ENCODE measurements around the gene RCSD1.

RCSD1 gene

GRCh38 chr1:167714098-167714438 lies 84.0 kb downstream of the RCSD1 start:
- POLR2A ChIA-PET (ENCODE audit: low non-redundant PET), result interaction anchor here (0.6 to 0.7 kb wide), 4 partner anchors 39 to 473 kb away, joined by 3 to 6 read pairs (median 4); no protein-coding TSS in a partner anchor
- peak overlapping the region; percentile 91 for H3K27ac ChIP-seq
- peak; percentile 70 for DNase-seq (ENCODE audit: low spot score)
- no peak for TF ChIP-seq CTCF (conservative IDR thresholded peaks at IDR 0.05; ENCODE audit: low read depth)
- CTCF ChIA-PET, result interaction anchor here (1.2 to 1.4 kb wide), 2 partner anchors 26 to 494 kb away, joined by 3 to 4 read pairs; partner anchors contain the start of gene POU2F1

- no peak for TF ChIP-seq CTCF (conservative IDR thresholded peaks at IDR 0.05; ENCODE audit: low read depth)
- ChIA-PET POLR2A (ENCODE audit: low non-redundant PET) (interaction anchor here (0.9 kb wide), 1 partner anchor 221 kb away, joined by 3 read pairs; no protein-coding TSS in a partner anchor), CTCF (interaction anchor here (0.6 to 1.4 kb wide), 7 partner anchors 26 to 494 kb away, joined by 3 to 6 read pairs (median 3); partner anchors contain the start of gene POU2F1)
- DNase-seq (ENCODE audit: low spot score), result peak; percentile 60
- H3K27ac ChIP-seq, result peak overlapping the region; percentile 91
Measured at GRCh38 chr1:167714439-167715156, 84.6 kb downstream of the RCSD1 start.

- CTCF ChIA-PET, result interaction anchor here (0.7 to 1.4 kb wide), 7 partner anchors 38 to 495 kb away, joined by 3 to 6 read pairs (median 3); partner anchors contain the start of gene POU2F1
- H3K27ac ChIP-seq, result peak overlapping the region; percentile 91
- peak; percentile 81 for DNase-seq (ENCODE audit: low spot score)
- peak; percentile 84 for TF ChIP-seq CTCF (conservative IDR thresholded peaks at IDR 0.05; ENCODE audit: low read depth)
- POLR2A ChIA-PET (ENCODE audit: low non-redundant PET), result interaction anchor here (0.9 kb wide), 1 partner anchor 220 kb away, joined by 3 read pairs; no protein-coding TSS in a partner anchor
Measured at GRCh38 chr1:167715157-167715999, 85.3 kb downstream of the RCSD1 start.

GRCh38 chr1:167716000-167716271 lies 85.9 kb downstream of the RCSD1 start:
- DNase-seq (ENCODE audit: low spot score), result no peak
- H3K27ac ChIP-seq, result peak overlapping the region; percentile 26; the same call in 1 of the 2 replicates
- ChIA-PET POLR2A (ENCODE audit: low non-redundant PET) (interaction anchor here (0.7 to 0.9 kb wide), 2 partner anchors 84 to 220 kb away, joined by 3 to 9 read pairs; no protein-coding TSS in a partner anchor), CTCF (interaction anchor here (0.6 to 1.4 kb wide), 6 partner anchors 39 to 212 kb away, joined by 3 to 6 read pairs (median 4); no protein-coding TSS in a partner anchor)
- TF ChIP-seq CTCF (conservative IDR thresholded peaks at IDR 0.05; ENCODE audit: low read depth), result no peak

GRCh38 chr1:167717351-167717750 lies 87.3 kb downstream of the RCSD1 start:
- no peak overlapping the region for H3K27ac ChIP-seq
- CTCF ChIA-PET, result interaction anchor here (1.1 kb wide), 1 partner anchor 86 kb away, joined by 4 read pairs; no protein-coding TSS in a partner anchor
- no peak for TF ChIP-seq CTCF (conservative IDR thresholded peaks at IDR 0.05; ENCODE audit: low read depth)
- DNase-seq (ENCODE audit: low spot score), result no peak
- POLR2A ChIA-PET (ENCODE audit: low non-redundant PET), result no interaction called here
